Measurements from ENCODE around the gene PTBP1.
A peak's percentile ranks its signal among the peaks of the same experiment; 100 is the strongest.
"Not testable (repeated sequence)": the region's sequence is repeated elsewhere in the genome, so short reads cannot be mapped to it uniquely, and the experiment has no call there.

PTBP1 gene

DNA sequence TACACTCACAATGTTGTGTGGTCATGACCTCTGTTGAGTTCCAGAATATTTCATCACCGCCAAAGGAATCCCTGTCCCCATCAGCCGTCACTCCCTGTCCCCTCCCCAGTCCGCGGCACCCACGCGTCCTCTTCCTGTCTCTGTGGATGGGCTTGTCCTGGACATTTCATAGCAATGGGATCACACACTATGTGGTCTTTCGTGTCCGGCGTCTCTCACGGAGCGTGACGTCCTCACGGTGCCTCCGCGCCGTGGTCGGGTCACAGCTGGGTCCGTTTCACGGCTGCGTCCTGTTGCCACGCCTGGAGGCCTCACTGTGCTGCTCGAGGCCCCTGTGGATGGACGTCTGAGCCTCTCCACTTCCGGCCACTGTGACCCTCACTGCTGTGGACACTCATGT, 37.0 kb downstream of the PTBP1 start:
- no peak for FAIRE-seq

DNA sequence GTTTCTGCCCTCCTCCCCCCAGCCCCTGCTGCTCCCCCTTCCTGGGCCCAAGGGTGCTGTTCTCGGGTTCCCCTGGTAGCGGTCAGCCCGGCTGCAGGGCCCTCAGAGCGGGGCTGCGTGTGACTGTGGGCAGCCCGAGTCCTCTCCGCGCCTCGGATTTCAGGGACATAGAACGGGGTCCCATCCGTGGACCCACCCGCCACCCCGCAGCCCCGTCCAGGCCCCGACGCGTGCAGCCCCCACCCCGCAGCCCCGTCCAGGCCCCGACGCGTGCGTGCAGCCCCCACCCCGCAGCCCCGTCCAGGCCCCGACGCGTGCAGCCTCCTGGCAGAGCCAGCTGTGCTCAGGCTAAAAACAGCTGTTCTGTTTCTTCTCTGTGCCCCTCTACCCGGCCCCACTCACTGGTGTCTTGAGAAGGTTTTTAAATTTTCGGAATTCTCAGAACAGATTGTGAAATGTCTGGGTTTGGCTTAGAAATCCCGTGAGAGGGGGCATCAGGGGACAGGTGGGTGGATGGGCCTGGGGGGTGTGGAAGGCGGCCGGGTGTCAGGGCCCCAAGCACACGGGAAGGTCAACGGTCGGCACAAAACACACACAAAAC, 38.1 kb downstream of the PTBP1 start:
- no peak for FAIRE-seq

DNA sequence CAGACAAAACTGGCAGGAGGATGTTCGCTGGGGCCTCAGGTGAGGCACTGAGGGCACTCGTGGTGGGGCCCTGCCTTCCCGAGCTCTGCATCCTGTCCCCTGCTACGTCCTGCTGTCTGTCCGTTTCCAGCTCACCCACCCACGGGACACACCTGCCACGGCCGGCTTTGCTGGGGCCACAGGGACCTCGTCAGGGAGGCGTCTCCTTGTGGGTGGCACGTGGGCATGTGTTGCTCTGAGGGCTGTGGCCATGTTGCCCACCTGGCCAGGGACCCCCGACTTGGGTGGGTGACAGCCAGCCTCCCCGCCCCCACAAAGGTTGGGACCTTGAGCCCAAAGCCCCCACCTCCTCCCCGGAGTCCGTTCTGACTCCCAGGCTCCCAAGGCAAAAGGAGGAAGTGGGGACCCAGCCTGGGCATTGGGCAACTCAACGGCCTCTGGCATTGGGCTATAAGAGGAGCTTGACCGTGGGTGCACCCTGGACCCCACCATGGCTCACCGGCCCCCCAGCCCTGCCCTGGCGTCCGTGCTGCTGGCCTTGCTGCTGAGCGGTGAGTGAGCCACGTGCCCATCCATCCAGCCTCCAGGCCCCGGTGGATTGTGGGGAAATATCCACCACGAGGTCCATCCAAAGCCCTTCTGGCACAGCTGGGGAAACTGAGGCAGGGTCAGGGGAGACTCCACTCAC, 43.4 kb downstream of the PTBP1 start, which contains the start of gene PRTN3:
TSS of gene PRTN3 (plus strand) at position 481 of the 688 bp plus-strand sequence. CDS start at position 491, 10 bp downstream.
- FAIRE-seq, result no peak

DNA sequence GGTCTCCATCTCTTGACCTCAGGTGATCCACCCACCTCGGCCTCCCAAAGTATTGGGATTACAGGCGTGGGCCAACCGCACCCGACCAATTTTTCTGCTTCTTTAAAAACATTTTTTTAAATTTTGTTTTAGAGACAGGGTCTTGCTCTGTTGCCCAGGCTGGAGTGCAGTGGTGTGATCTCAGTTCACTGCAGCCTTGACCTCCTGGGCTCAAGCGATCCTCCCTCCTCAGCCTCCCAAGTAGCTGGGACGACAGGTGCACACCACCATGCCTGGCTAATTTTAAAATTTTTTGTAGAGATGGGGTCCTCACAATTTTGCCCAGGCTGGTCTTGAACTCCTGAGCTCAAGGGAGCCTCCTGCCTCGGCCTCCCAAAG, 45.5 kb downstream of the PTBP1 start:
- FAIRE-seq, result not testable (repeated sequence)

DNA sequence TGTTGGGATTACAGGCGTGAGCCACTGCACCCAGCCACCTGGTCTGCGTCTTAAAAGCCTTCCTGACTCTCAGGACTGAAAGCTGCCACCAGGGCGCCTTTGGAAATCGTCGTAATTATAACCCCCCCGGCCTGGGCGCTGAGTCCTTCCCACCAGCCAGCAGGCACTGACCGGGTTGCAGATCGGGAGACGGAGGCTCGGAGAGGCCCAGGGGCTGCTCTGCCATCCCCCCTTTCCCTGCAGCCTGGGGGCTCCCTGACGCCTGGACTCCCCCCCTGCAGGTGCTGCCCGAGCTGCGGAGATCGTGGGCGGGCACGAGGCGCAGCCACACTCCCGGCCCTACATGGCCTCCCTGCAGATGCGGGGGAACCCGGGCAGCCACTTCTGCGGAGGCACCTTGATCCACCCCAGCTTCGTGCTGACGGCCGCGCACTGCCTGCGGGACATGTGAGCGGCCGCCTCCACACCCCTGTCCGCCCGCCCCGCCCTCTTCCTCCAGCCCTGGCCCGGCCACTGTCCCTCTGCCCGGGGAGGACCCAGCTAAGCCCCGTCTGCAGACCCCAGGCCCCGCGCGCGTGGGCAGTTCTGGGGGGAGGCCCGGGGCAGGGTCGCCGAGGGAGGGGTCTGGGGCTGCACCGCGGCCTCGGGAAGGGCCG, 46.1 kb downstream of the PTBP1 start:
- FAIRE-seq, result no peak

DNA sequence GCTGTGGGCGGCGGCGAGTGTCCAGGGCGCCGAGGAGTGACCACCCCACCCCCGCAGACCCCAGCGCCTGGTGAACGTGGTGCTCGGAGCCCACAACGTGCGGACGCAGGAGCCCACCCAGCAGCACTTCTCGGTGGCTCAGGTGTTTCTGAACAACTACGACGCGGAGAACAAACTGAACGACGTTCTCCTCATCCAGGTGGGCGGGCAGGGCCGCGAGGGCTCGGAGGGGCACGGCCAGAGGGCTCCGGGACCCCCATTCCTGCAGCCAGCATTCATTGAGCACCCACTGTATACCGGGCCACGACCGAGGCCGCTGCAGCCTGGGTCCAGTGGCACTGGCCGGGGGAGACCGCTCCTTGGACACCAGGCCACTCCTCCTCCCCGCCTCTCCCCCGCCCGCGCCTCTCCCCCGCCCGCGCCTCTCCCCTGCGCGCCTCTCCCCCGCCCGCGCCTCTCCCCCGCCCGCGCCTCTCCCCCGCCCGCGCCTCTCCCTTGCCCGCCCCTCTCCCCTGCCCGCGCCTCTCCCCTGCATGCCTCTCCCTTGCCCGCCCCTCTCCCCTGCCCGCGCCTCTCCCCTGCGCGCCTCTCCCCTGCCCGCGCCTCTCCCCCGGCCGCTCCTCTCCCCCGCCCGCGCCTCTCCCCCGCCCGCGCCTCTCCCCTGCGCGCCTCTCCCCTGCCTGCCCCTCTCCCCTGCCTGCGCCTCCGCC, 46.7 kb downstream of the PTBP1 start:
- FAIRE-seq, result no peak

DNA sequence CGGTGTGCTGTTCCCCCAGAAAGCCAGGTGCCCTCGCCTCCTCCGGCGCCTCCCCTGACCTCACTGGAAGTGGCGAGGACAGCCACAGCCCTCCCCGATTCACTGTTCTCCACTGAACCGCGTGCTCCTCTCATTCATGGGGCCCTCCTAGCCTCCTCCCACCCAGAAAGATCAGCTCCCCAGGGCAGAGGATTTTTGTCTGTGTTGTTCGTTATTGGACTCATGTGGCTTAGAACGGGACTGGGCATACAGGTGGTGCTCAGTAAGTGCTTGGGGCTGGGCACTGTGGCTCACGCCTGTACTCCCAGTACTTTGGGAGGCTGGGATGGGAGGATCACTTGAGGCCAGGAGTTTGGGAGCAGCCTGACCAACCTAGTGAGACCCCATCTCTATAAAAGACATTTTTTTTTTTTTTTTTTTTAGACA, 47.3 kb downstream of the PTBP1 start:
- FAIRE-seq, result no peak

DNA sequence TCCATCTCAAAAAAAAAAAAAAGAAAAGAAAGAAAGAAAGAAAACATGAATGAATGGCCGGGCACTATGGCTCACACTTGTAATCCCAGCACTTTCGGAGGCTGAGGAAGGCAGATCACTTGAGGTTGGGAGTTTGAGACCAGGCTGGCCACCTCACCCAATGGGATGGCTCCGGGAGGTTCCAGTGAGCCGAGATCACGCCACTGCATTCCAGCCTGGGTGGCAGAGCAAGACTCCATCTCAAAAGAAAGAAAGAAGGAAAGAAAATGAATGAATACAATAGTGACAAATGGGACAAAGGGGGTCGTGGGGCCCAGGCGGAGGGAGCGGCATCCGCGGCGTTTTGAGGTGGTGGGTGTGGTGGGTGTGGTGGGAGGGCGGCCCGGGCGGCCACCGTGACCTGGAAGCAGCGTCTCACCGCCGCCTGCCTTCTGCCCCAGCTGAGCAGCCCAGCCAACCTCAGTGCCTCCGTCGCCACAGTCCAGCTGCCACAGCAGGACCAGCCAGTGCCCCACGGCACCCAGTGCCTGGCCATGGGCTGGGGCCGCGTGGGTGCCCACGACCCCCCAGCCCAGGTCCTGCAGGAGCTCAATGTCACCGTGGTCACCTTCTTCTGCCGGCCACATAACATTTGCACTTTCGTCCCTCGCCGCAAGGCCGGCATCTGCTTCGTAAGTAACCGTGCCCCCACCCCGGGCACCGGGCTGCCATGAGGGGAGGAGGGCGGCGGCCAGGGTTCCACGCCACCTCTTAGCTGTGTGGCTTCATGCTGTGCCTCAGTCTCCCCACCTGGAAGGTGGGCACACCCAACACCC, 48.7 kb downstream of the PTBP1 start:
- FAIRE-seq, result no peak

DNA sequence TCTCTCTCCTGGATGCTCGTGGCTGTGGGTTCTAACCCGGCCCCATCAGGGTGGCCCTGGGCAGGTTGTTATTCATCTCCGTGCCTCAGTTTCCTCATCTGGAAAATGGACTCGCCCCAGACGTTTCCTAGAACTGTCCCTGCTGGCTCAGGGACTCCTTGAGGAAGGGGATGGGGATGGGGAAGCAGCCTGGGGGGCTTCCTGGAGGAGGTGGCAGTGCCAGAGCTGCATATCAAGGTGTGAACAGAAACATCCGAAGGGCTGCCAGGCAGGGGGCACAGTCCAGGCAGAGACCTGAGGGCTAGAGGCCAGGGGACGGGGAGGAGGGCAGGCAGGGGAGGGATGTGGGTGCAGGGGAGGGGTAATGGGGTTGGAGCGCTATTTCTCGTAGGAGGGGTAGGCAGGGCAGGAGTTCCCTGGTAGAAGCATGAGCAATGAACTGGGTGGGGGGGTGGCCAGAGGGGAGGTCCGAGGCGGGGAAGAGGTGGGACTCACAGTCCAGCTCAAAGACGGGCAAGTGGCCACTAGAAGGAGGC, 51.2 kb downstream of the PTBP1 start:
- no peak for FAIRE-seq

DNA sequence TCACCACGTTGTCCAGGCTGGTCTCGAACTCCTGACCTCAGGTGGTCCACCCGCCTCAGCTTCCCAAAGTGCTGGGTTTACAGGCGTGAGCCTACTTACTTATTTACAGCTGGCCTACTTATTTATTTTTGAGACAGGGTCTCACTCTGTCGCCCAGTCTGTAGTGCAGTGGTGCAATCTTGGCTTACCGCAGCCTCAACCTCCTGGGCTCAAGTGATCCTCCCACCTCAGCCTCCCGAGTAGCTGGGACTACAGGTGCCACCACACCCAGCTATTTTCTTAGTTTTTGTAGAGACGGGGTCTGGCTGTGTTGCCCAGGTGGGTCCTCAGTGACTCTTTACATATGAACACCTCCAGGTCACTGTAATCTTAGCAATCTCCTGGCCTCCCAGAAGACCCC, 51.9 kb downstream of the PTBP1 start:
- not testable (repeated sequence) for FAIRE-seq

DNA sequence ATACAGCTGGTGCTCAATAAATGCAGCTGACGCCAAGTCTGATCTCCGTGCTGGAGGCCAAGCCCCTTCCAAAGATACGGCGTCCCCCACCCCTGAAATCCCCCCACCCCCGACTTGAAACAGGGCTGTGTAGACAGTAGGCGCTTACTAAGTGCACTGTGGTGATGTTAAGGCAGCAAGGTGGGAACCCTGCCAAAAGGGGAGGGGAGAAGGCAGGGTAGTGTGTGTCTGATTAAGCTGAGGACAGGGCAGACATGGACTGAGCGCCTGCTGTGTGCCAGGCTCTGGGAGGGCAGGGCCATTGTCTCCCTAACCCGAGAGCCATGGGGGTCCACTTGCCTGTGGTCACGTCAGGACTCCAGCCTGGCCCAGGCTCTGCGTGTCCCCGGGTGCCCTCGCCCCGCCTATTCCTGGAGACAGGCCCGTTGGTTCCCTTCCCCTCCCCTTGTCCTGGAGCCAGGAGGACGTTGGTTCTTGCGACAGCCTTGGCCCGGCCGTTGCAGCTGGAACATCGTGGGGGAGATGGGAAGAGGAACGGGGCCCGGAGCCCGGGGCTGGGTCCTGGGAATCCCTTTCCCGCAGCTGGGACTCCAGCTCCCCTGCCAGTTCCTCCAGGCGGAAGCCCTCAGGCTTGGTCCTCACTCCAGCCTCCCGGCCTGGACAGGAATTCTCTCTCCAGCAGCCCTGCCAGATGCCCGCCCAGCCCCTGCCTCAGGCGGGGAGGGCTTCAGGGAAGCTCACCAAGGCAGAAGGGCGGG, 53.1 kb downstream of the PTBP1 start:
- no peak for FAIRE-seq

DNA sequence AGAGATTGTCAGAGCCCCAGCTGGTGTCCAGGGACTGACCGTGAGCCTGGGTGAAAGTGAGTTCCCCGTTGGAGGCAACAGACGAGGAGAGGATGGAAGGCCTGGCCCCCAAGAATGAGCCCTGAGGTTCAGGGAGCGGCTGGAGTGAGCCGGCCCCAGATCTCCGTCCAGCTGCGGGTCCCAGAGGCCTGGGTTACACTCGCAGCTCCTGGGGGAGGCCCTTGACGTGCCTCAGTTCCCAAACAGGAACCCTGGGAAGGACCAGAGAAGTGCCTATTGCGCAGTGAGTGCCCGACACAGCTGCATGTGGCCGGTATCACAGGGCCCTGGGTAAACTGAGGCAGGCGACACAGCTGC, 53.7 kb downstream of the PTBP1 start:
- FAIRE-seq, result no peak

DNA sequence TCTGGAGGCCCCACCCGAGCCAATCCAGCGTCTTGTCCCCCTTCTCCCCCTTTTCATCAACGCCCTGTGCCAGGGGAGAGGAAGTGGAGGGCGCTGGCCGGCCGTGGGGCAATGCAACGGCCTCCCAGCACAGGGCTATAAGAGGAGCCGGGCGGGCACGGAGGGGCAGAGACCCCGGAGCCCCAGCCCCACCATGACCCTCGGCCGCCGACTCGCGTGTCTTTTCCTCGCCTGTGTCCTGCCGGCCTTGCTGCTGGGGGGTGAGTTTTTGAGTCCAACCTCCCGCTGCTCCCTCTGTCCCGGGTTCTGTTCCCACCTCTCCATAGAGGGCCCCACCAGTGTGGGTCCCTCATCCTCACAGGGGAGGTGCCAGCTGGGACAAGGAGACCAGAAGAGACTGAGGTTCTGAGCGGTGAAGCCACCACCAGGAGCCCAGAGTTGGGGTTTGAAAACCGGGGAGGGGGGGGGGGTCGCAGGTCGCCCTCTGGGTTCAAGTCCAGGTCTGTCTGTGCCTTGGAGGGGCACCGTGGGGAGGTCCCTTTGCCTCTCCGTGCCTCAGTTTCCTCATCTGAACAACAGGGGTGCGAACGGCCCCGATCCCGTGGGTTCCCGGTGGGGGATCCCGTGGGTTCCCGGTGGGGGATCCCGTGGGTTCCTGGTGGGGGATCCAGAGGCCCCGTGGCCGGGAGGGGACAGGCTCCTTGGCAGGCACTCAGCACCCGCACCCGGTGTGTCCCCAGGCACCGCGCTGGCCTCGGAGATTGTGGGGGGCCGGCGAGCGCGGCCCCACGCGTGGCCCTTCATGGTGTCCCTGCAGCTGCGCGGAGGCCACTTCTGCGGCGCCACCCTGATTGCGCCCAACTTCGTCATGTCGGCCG, 55.1 kb downstream of the PTBP1 start, which contains the start of gene ELANE:
TSS of gene ELANE (plus strand) at position 168 of the 878 bp plus-strand sequence. CDS start at position 194, 26 bp downstream.
- FAIRE-seq, result no peak

DNA sequence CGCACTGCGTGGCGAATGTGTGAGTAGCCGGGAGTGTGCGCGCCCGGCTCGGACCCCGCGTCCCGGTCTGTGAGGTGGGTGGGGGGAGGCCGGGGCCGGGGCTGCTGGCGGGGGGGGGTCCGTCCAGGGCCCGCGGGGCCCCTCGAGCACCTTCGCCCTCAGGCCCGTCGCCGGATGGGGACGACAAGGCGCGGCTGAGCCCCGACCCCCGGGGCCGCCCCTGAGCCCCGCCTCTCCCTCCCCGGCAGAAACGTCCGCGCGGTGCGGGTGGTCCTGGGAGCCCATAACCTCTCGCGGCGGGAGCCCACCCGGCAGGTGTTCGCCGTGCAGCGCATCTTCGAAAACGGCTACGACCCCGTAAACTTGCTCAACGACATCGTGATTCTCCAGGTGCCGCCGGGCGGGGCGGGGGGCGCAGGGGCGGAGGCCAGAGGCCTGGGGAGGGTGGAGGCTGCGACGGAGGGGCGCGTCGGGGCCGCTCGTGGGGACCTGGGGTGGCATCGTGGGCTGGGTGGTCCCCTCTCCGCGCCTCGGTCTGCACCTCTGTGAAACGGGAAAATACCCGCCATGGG, 55.8 kb downstream of the PTBP1 start:
- no peak for FAIRE-seq

DNA sequence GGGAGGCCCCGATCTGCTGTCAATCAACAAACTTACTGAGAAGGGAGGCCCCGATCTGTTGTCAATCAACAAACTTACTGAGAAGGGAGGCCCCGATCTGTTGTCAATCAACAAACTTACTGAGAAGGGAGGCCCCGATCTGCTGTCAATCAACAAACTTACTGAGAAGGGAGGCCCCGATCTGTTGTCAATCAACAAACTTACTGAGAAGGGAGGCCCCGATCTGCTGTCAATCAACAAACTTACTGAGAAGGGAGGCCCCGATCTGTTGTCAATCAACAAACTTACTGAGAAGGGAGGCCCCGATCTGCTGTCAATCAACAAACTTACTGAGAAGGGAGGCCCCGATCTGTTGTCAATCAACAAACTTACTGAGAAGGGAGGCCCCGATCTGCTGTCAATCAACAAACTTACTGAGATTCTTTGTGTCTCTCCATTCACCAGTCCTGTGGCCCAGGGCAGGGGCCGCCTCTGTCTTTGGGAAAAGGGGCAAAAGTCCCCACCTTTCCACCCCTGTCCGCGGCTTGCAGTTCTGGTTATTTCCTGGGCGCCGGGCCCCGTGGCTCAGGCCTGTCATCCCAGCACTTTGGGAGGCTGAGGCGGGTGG, 56.5 kb downstream of the PTBP1 start:
- FAIRE-seq, result not testable (repeated sequence)

DNA sequence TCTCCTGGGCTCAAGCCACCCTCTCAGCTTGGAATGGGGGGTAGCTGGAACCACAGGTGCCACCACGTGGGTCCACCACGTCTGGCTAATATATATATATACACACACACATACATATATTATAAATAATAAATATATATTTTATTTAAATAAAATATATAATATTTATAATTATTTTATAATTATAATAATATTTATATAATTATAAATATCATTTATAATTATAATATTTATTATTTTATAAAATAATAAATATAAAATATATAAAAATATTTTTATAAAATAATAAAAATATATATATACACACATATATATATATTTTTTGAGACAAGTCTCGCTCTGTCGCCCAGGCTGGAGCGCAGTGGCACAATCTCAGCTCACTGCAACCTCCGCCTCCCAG, 57.3 kb downstream of the PTBP1 start:
- peak; percentile 83 for FAIRE-seq

DNA sequence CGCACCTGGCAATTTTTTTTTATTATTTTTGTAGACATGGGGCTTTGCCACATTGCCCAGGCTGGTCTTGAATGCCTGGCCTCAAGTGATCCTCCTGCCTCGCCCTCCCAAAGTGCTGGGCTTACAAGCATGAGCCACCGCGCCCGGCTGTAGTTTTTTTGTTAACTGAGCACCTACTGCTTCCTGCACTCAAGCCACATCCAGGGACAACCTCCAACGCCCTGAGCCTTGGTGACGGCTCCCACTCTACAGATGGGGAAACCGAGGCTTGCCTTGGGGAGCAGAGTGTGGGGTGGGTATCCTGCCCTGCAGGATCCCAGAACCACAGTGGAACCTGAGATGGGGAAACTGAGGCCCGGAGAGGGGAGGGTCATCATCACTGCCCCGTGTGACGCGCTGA, 57.9 kb downstream of the PTBP1 start:
- FAIRE-seq, result no peak

DNA sequence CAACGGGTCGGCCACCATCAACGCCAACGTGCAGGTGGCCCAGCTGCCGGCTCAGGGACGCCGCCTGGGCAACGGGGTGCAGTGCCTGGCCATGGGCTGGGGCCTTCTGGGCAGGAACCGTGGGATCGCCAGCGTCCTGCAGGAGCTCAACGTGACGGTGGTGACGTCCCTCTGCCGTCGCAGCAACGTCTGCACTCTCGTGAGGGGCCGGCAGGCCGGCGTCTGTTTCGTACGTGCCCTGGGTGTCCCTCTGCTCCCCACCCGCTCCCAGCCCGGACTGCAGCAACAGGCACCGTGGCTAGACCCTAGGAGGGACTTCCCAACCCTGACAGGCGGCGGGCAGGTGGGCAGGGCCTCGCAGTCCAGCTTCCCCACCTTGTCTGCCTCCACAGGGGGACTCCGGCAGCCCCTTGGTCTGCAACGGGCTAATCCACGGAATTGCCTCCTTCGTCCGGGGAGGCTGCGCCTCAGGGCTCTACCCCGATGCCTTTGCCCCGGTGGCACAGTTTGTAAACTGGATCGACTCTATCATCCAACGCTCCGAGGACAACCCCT, 58.4 kb downstream of the PTBP1 start:
- FAIRE-seq, result no peak

DNA sequence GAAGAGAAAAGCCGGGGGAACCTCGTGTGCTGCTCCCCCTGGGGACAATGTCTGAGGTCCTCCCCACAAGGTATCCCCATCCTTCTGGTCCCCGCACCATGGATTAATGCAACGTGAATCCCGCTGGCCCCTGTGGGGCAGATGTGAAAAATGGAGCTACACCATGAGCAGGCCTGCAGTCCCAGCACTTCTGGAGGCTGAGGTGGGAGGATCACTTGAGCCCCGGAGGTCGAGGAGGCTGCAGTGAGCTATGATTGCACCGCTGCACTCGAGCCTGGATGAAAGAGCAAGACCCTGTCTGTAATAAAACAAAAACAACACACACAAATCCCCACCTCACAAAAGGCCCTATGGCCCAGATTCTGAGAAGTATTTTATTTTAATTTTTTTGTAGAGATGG, 61.0 kb downstream of the PTBP1 start:
- FAIRE-seq, result no peak

All from colon (tissue), 2 donors.